OCI-LY7 (cell line): Measurements from ENCODE around the gene EVI5. TPM values are rescaled to one million over a fixed set of nuclear protein-coding genes. Genes with fewer than 3 reads are reported as not detected.
"Not testable (repeated sequence)": the region's sequence is repeated elsewhere in the genome, so short reads cannot be mapped to it uniquely, and the experiment has no call there.

Source experiments
- BruUV-seq: library from RNA; stranded (reverse); fragments of 400-500 nt; replicated peaks from 2 replicates; lab custom pipeline; 2021; lab: Mats Ljungman, UMichigan
- CTCF ChIA-PET: fragments of 300-600 bp; sonication (Branson Sonifier 250); formaldehyde crosslinking; loops from one replicate; lab custom pipeline; 2022; ENCODE audit warnings: antibody characterized with exemption; ENCODE audit not compliant: unreplicated experiment; lab: Charles Lee
- POLR2A ChIA-PET: fragments of 300-600 bp; sonication (Branson Sonifier 250); formaldehyde crosslinking; loops from one replicate; lab custom pipeline; 2022; ENCODE audit warnings: antibody characterized with exemption; lab: Charles Lee
- DNase-seq: peaks from one replicate; pipeline ENCODE4 v3.0.0-alpha.2; 2015; ENCODE audit warnings: low spot score
- H2AFZ ChIP-seq: fragments of 200-600 bp; sonication (generic), shearing (Covaris generic); 2 replicates; pipeline ENCODE4 v1.6.1; 2014; ENCODE audit warnings: mild to moderate bottlenecking, antibody characterized with exemption, low read length, moderate library complexity
- H3K27ac ChIP-seq: fragments of 200-600 bp; sonication (generic); 2 replicates; pipeline ENCODE4 v1.5.1; 2014; ENCODE audit warnings: mixed run types, low read depth, mild to moderate bottlenecking, moderate library complexity, low read length, inconsistent platforms; ENCODE audit not compliant: poor library complexity, severe bottlenecking
- H3K36me3 ChIP-seq: fragments of 200-600 bp; sonication (generic); 2 replicates; pipeline ENCODE4 v1.6.1; 2014; ENCODE audit warnings: mild to moderate bottlenecking, antibody characterized with exemption, low read length, moderate library complexity, mixed read lengths; ENCODE audit not compliant: insufficient read depth
- H3K4me1 ChIP-seq: fragments of 200-600 bp; sonication (generic); 2 replicates; pipeline ENCODE4 v1.5.1; 2014; ENCODE audit warnings: mild to moderate bottlenecking, low read length; ENCODE audit not compliant: insufficient read depth, poor library complexity, severe bottlenecking
- H3K4me2 ChIP-seq: fragments of 200-600 bp; sonication (generic); 2 replicates; pipeline ENCODE4 v1.6.1; 2014; ENCODE audit warnings: mild to moderate bottlenecking, low read length
- H3K4me3 ChIP-seq: fragments of 200-600 bp; sonication (generic); 2 replicates; pipeline ENCODE4 v1.5.1; 2014; ENCODE audit warnings: mild to moderate bottlenecking, low read depth, low read length; ENCODE audit not compliant: poor library complexity, severe bottlenecking
- H3K79me2 ChIP-seq: fragments of 200-600 bp; sonication (generic); 2 replicates; pipeline ENCODE4 v1.6.1; 2016; ENCODE audit warnings: low read depth, mild to moderate bottlenecking, low read length, moderate library complexity, mixed read lengths; ENCODE audit not compliant: insufficient read depth
- H3K9me2 ChIP-seq: fragments of 200-600 bp; sonication (generic); 2 replicates; pipeline ENCODE4 v1.6.1; 2016; ENCODE audit warnings: mild to moderate bottlenecking, low read length, mixed read lengths; ENCODE audit not compliant: insufficient read depth
- H3K9me3 ChIP-seq: fragments of 200-600 bp; sonication (generic); 2 replicates; pipeline ENCODE4 v1.6.1; 2014; ENCODE audit warnings: mild to moderate bottlenecking, mixed run types, low read length, mixed read lengths
- H4K20me1 ChIP-seq: fragments of 200-600 bp; sonication (generic); 2 replicates; pipeline ENCODE4 v1.6.1; 2014; ENCODE audit warnings: mild to moderate bottlenecking, antibody characterized with exemption, low read length, moderate library complexity, mixed read lengths; ENCODE audit not compliant: insufficient read depth
- CTCF ChIP-seq: fragments of 200-600 bp; sonication (generic); conservative IDR thresholded peaks from 2 replicates; pipeline ENCODE4 v1.5.1; 2014; ENCODE audit warnings: mild to moderate bottlenecking, antibody characterized with exemption, low read length, moderate library complexity, mixed read lengths
- EZH2phosphoT487 ChIP-seq: fragments of 200-600 bp; sonication (generic); IDR thresholded peaks from 2 replicates; pipeline ENCODE4 v1.6.1; 2018; ENCODE audit warnings: low read depth, borderline replicate concordance, mild to moderate bottlenecking, mixed run types, antibody characterized with exemption, low read length, moderate library complexity, mixed read lengths
- intact Hi-C: fragments of 100-400 bp; cut with micrococcal nuclease; formaldehyde crosslinking; loops from one replicate; pipeline ENCODE4 v1.10.0; 2022; ENCODE audit not compliant: unreplicated experiment
- total RNA-seq, 2 experiments: library from RNA; depleted of rRNA in 1 of 2; stranded (reverse); fragments of >200 nt in 1 of 2; shearing (Covaris generic) in 1 of 2; gene quantifications; 2 replicates each; pipeline ENCODE4 v1.2.3, GENCODE V29; 2014 to 2022

EVI5 gene
- total RNA-seq, 2 experiments from 2014 or later, result 15.1 to 27.8 TPM

GRCh38 chr1:92784021-92784638, 778 bp downstream of the EVI5 start:
- POLR2A ChIA-PET, result interaction anchor here (0.5 to 1.8 kb wide), 9 partner anchors 8 to 1126 kb away, joined by 3 to 13 read pairs (median 3); no protein-coding TSS in a partner anchor
- intact Hi-C loops, result no loop called here
- no peaks in the 10 kb centered on the region for H3K9me2 ChIP-seq
- peak overlapping the region; percentile 98 for H3K4me2 ChIP-seq
- CTCF ChIA-PET, result no interaction called here
- H3K9me3 ChIP-seq, result no peaks in the 10 kb centered on the region
- no peak for TF ChIP-seq EZH2phosphoT487
- H3K36me3 ChIP-seq, result 0 out of 2 replicates have a peak, but pooled peaks cover 3% of the 10 kb centered on the region
- peak overlapping the region; percentile 60 for H3K27ac ChIP-seq
- DNase-seq, result peak; percentile 53
- peaks cover 14% of the 10 kb centered on the region for H3K4me1 ChIP-seq
- BruUV-seq, result no TSS peak
- peak overlapping the region; percentile 77 for H2AFZ ChIP-seq
- peaks cover 15% of the 10 kb centered on the region; the same call in 1 of the 2 replicates for H3K79me2 ChIP-seq
- peak overlapping the region; percentile 88 for H3K4me3 ChIP-seq
- H4K20me1 ChIP-seq, result no peaks in the 10 kb centered on the region

GRCh38 chr1:92783550-92783949, 1.4 kb downstream of the EVI5 start:
- Histone ChIP-seq H2AFZ (peak overlapping the region; percentile 77; the same call in 1 of the 2 replicates), H3K4me3 (peak overlapping the region; percentile 88), H3K4me1 (peaks cover 14% of the 10 kb centered on the region), H3K79me2 (peaks cover 15% of the 10 kb centered on the region; the same call in 1 of the 2 replicates), H3K4me2 (peak overlapping the region; percentile 98)
- POLR2A ChIA-PET, result interaction anchor here (0.7 to 1.8 kb wide), 6 partner anchors 7 to 1800 kb away, joined by 3 to 13 read pairs (median 4); no protein-coding TSS in a partner anchor
- H3K9me2 ChIP-seq, H3K9me3 ChIP-seq, intact Hi-C loops, H4K20me1 ChIP-seq, H3K27ac ChIP-seq, DNase-seq, H3K36me3 ChIP-seq, CTCF ChIA-PET, BruUV-seq: not testable (repeated sequence)

- Histone ChIP-seq H4K20me1 (no peaks in the 10 kb centered on the region), H3K79me2 (peaks cover 5% of the 10 kb centered on the region; the same call in 1 of the 2 replicates), H3K4me2 (no peak overlapping the region), H3K4me1 (peaks cover under 1% of the 10 kb centered on the region), H3K4me3 (no peak overlapping the region), H3K9me2 (no peaks in the 10 kb centered on the region), H2AFZ (no peak overlapping the region), H3K36me3 (0 out of 2 replicates have a peak, but pooled peaks cover 3% of the 10 kb centered on the region), H3K9me3 (no peaks in the 10 kb centered on the region), H3K27ac (no peak overlapping the region)
- ChIA-PET CTCF (no interaction called here), POLR2A (interaction anchor here (0.7 kb wide), 1 partner anchor 50 kb away, joined by 3 read pairs; no protein-coding TSS in a partner anchor)
- no peak for DNase-seq
- intact Hi-C loops, result no loop called here
- BruUV-seq, result no TSS peak
- TF ChIP-seq CTCF (no peak), EZH2phosphoT487 (no peak)
Measured at GRCh38 chr1:92778376-92778775, 6.5 kb downstream of the EVI5 start.
